HG03342 (cell line): Measurements from ENCODE around the gene TMIE.

Source experiments
- ATAC-seq: cut with Tn5 transposase; IDR thresholded peaks from one replicate; pipeline ENCODE4 v1.9.1; 2021; ENCODE audit warnings: mild to moderate bottlenecking, moderate library complexity; ENCODE audit not compliant: unreplicated experiment

The TMIE gene

GRCh38 chr3:46668591-46668990 lies 32.6 kb upstream of the TMIE start:
- ATAC-seq, result no peak

DNA sequence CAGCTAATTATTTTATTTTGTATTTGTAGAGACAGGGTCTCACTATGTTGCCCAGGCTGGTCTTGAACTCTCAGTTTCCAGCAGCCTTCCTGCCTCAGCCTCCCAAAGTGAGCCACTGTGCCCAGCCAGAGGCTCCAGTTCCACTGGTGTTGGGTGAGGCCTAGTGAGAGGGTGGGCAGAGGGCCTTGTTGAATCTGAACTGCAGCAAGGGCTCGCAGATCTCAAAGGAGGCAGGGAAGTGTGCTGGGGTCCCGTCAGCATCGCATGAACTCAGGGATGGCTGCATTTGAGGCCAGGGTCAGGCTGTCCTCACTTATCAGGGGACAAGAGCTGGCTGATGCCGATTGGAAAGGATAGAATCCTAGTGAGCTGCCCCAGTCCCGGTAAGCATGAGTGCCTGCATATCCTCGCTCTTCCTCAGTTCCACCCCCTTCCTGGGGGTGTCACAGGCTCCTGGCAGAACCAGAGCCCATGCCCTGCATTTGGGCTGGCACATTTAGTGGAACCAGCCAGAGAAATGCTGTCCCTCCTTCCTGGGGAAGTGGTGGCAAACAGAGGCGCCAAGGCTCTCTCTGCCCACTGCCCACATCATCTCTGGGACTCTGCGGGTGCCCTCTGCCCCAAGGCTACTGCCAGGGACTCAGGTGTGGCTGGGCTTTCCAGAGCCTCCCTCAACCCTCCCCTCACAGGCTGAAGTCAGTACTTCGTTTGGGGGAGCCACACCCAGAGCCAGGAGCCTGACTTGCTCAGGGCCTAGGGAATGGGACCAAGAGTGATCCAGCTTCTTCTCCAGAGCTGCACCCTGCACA lies 31.8 kb upstream of the TMIE start:
- no peak for ATAC-seq

DNA sequence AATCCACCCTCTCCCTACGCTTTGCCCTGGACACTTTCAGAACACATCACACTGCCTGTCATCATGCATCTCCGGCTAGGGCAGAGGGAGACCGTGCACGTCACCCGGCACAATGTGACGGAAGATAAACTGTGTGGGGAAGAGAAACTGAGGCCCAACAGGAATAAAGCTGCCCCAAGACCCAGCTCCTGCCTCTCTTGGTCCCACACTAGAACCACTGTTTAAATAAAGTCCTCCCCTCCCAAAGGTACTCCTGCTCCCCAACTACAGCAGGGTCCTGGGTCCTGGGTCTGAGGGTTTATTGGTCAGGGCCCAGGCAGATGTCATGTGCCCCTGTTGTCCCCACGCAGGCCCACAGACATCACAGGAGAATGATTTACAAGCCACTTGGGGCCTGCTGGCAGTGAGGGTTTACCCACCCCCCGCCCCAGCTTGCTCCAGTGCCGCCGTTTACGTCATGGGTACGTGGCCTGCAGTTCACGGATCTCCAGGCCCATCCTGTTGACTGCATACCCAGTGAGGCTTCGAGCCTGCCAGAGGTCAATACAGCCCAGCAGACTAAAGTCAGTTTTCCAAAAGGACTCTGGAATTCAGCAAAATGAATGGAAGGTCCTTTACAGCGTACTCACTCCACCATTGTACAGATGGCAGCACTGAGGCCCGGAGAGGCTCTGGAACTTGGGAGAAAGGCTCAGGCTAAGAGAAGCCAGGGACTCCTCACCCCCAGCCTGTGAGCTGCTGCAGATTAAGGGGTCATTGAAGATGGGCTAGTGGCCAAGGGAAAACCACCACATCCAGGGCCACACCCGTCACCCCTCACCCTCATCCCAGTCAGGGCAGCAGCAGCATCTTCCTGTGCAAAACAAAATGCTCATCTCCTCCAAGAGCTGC lies 30.9 kb upstream of the TMIE start:
- ATAC-seq, result no peak

- no peak for ATAC-seq
These were observed 30.2 kb upstream of the TMIE start for GRCh38 chr3:46670891-46671427.

DNA sequence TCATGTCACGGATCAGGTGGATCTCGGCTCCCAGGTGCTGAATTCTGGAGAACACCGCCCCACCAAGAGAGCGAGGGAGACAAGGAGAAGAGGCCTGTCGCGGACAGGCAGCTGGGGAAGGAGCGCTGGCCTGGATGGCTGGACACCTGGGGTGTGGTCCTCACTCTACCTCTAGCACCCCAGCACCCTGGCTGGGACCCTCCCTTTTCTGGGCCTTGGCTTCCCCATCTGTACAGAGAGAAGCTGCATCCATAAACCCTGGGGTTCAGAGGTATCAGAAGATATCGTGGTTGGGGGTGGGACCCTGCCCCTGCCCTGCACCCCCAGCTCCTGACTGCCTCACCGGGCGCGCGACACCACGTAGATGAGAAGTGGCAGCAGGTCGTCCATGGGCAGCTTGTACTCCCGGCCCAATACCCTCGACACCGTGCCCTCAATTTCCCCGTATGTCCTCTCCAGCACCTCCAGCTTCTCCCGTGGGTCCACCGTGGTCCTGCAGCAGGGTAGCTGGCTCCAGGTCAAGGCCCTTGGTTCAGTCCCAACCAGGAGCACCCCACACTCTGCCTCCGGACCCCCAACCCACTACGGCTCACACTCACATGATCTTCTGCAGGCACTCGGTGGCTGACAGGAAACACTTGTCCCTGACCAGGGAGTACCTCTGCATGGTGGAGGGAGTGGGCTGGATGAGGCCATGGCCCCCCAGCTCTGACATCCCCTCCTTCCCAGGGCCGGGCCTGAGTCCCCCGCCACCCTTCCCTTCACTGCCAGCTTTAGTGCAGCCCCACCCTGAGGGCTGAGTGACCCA lies 29.4 kb upstream of the TMIE start:
- no peak for ATAC-seq

- ATAC-seq, result no peak
These were observed 28.9 kb upstream of the TMIE start for GRCh38 chr3:46672349-46672695.

DNA sequence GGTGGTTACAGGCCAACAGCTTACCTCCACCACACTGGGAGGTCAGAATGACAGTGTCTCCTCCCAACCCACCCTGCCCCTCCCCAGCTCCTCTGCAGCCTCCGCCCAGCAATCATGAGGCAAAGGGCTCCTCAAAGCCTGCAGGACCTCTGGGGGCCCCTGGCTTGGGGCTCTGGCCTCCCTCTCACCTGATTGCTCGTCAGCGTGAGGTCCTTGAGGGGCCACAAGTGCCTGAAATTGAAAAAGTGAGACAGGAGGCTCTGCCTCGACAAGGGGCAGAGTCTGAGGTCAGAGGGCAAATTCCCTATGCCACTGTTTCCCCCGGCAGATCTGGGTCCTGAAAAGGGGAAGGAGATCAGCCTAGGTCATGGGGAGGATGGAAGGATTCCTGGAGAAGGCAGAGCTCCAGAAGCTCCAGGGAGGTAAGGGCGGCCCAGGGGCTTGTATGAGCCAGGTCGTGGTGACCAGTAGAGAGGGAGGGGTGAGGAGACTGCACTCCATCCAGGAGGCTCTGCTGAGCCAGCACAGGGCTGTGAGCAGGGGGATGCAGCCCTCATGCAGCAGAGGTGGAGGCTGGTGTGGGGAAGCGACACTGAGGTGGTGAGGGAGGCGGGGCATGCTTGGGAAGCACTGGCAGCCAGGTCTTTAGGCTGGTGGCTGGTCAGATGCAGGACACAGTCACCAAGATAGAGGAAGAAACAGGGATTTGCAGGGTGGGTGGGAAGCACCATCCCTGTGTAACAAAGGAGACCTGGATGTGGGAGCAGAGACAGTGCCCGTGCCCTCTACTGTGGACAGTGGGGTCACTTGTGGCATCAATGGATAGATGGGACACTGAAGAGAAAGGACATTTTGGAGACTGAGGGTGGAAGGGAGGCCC lies 27.8 kb upstream of the TMIE start:
- ATAC-seq, result no peak

GRCh38 chr3:46674031-46674845 lies 27.0 kb upstream of the TMIE start:
- no peak for ATAC-seq

GRCh38 chr3:46675426-46675825 lies 25.8 kb upstream of the TMIE start:
- no peak for ATAC-seq

DNA sequence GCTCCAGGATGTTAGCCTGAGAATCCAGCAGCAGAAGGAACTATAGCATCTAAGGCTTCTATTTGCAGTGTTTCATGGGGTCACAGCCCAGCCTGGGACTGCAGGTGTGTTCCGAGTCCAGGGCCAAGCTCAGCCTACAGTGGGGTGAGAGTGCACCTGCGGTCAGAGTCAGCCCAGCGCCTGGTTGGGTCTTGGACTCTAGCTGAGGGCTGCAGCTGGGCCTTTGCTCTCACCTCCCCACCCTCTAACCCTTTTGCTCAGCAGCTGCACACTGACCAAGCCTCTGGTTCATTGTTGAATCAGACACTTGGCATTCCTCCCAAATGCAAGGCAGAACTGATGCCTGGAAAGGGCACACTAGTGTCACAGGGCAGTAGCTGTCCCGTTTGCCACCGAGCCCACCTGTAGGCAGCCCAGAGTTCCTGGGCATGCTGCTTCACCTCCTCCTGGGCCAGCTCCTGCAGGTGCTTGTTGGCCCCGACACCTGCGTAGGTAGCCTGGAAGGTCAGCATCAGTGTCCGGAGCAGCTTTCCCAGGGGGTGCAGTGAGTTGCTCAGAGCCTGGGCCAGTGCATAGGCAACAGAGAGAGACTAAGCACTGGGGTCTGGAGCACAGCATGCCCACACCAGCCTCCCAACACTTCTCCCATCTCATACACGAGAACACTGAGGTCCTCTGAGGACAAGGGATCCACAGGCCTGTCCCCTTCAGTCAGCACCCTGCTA lies 25.2 kb upstream of the TMIE start:
- ATAC-seq, result no peak

- no peak for ATAC-seq
These were observed 24.4 kb upstream of the TMIE start for GRCh38 chr3:46676601-46677410.

DNA sequence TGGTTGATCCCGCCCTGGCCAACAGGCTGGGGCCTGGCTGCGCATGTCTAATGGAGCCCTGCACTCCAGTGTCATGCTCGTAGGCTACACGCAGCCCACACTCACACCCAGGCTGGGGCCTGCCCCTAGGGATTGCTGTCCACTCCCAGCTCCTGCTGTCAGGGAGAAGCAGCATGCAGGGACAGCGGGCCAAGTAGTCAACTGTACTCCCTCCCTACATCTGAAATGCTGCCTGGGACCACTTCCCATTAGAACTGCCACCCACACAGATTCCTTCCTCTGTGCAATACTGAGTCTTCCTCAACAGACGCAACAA lies 23.8 kb upstream of the TMIE start:
- no peak for ATAC-seq

- no peak for ATAC-seq
These were observed 22.9 kb upstream of the TMIE start for GRCh38 chr3:46678280-46678679.

GRCh38 chr3:46679681-46680080 lies 21.5 kb upstream of the TMIE start:
- no peak for ATAC-seq

DNA sequence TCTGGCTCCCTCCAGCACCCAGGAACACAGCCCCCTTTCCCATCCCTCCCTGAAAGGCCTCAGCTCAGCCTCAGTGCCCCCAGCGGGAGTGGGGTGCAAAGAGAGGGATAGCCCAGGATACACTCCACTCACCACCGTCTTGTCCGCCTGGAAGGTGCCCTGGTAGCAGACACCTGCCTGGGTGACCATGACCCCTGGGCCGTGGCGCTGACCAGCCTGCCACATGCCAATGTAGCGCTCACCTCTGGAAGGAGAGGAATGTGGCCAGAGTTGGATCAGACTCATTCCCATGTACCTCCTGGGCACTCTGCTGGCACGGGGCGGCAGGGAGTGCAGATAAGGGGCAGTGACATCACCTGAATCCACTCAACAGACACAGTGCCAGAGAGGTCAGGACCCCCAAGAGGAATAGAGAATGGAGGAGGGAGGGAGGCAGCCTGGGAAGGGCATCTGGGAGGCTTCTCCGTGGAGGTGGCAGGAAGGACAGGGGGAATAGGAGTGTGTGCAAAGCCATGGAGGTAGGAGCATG lies 20.8 kb upstream of the TMIE start:
- ATAC-seq, result no peak

DNA sequence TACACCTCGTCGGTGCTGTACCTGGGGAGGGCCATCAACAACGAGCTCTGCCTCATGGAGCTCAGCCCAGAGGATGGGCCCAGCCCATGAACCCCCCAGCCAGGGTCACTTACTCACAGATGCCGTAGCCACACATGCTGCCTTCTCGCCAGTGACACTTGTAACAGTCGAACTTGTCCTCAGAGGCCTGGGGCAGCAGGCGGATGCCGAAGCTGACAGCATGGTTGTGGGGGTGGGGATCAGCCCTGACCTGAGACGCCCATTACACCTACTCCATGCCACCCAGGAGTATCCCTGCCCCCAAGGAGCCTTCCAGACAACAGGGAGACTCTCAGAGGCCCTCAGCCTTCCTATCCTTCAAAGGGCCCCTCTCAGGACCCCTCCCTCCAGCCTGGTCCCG lies 19.8 kb upstream of the TMIE start:
- no peak for ATAC-seq

- ATAC-seq, result no peak
These were observed 19.2 kb upstream of the TMIE start for GRCh38 chr3:46681856-46682540.
